A549 treated with CORT108297 at 1 μM for 4 hours (cell line): Measurements from ENCODE around the gene EBF4. TPM values are rescaled to one million over a fixed set of nuclear protein-coding genes. Genes with fewer than 3 reads are reported as not detected.

Source experiments
- total RNA-seq: library from RNA; stranded (reverse); fragments of 200-300 nt; extraction: Qiagen RNA extraction; gene quantifications from 5 replicates; pipeline ENCODE4 v1.2.3, GENCODE V29; 2022

The EBF4 gene, protein sequence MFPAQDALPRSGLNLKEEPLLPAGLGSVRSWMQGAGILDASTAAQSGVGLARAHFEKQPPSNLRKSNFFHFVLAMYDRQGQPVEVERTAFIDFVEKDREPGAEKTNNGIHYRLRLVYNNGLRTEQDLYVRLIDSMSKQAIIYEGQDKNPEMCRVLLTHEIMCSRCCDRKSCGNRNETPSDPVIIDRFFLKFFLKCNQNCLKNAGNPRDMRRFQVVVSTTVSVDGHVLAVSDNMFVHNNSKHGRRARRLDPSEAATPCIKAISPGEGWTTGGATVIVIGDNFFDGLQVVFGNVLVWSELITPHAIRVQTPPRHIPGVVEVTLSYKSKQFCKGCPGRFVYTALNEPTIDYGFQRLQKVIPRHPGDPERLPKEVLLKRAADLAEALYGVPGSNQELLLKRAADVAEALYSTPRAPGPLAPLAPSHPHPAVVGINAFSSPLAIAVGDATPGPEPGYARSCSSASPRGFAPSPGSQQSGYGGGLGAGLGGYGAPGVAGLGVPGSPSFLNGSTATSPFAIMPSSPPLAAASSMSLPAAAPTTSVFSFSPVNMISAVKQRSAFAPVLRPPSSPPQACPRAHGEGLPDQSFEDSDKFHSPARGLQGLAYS
- total RNA-seq = 2.5 to 3.9 TPM (median 3.0 TPM) in 5 replicates

DNA sequence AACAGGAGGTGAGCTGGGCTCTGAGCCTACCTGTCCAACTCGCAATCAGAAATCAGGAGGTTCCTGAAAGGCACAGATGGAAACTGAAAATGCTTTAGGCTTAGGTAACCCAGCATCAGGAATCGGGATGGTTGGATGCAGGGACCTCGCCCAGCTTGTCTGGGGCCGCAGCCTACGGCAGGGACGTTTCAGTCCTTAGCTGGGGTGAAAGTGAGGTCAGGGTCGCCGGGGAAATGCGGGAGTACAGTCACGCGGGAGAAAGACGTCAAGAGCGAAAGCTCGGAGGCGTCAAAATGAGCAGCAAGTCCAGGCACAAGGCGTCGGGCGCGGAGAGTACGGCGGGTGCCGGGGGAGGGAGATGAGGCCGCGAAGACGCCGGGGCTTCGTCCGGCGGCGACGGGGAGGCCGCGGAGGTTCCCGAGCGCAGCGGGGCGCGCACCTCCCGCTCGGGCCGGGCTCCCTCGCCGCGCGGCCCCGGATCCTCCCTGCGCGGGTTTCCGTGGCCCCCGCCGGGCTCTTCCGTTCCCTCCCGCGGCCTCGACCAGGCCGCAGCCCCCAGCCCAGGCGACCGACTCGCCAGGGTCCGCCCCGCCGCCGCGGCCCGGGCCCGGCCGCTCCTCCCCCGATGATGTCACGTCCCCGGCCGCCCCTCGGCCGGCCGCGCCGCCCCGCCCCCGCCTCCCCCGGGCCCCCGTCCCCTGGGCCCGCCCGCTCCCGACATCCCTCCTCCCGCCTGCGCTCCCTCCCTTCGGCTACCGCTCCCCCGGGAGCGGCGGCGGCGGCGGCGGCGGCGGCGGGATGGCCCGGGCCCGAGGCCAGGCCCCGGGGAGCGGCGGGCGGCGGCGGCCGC is at the start of gene EBF4:
Gene EBF4, plus strand, starts transcription at position 745 of the 850 bp plus-strand sequence. CDS start 866 bp downstream, outside the sequence.

DNA sequence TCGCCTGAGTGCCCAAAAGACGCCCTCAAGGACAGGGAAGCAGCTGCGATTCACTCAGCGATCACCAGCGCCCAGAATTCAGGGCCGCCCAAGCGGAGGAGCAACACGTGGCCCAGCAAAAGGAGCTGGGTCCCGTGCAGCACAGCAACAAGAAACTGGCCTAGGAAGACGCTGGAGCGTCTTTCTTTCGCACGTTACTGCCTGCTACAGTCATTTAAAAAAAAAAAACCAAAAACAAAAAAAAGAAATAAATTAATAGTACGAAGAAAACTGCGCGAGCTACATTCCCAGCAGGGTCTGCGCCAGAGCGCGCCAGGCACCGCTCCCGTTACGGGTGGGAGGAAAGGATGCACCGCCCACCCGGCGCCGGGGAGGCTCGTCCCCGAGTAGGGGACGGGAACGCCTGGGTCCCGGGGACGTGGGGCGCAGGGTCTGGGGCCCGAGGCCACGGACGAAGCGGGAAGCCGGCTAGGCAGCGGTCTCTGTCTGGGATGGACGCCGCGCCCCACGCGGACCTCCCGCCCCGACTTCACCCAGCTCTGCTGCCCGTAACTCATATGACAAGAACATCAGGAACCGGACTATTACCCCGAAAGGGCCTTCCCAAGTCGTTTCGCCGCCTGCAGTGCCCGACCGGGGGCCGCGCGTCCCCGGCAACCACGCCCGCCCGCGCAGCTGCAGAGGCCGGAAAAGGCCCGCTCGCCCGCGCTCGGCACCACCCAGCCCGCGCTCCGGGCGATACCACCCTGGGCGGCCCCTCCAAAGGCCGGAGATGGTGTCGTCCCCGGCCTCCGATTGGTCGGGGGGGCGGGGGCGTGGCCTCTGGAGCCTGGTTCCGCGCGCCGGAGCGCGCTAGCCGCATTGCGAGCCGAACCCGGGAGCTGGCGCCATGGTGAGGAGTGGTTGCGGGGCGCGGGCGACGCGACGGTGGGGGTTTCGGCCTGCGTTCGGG is 40.5 kb upstream of the EBF4 start, which contains the start of gene NOP56:
Gene NOP56, plus strand, starts transcription at position 861 of the 952 bp plus-strand sequence. Its CDS starts 29 bp downstream, at position 890.

DNA sequence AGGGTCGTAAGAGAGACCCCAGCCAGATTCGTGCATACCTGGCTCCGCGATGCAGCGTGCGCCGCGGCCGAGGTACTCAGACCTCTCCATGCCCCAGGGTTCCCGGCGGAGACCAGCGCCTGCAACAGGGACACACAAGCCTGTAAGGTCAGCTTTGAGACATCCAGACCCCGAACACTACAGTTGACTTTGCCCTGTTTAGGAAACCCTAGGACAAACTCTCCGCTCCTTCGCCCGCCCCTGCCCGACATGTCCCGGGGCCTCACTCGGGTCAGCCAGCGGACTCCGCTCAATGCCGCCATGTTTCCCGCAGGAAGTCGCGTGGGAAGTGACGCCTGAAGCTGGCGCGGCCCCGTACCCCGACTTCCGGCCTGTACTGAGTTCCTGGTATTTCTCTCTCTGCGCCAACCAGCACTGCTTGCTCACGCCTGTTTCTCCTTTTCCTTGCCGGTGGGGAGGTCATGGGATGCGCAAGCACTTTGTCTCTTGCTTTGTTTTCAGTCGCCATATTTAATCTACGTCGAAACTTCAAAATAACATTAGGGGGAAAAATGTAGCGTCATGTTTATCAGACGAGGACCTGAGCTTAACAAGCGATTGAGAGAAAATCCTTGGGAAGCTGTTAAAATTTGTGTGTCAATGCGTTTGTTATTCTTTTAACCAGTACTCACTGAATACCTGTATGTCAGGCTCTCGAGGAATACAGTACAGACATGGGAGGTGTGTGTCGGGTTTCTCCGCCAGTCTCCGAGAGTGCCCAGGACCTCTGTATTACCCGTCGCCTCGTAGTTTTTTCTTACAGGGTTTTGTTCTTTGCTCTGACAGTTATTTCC is 28.5 kb upstream of the EBF4 start, which contains the start of gene IDH3B:
Gene IDH3B, minus strand, starts transcription at position 330 of the 833 bp plus-strand sequence. Its CDS starts 28 bp downstream, at position 302.

DNA sequence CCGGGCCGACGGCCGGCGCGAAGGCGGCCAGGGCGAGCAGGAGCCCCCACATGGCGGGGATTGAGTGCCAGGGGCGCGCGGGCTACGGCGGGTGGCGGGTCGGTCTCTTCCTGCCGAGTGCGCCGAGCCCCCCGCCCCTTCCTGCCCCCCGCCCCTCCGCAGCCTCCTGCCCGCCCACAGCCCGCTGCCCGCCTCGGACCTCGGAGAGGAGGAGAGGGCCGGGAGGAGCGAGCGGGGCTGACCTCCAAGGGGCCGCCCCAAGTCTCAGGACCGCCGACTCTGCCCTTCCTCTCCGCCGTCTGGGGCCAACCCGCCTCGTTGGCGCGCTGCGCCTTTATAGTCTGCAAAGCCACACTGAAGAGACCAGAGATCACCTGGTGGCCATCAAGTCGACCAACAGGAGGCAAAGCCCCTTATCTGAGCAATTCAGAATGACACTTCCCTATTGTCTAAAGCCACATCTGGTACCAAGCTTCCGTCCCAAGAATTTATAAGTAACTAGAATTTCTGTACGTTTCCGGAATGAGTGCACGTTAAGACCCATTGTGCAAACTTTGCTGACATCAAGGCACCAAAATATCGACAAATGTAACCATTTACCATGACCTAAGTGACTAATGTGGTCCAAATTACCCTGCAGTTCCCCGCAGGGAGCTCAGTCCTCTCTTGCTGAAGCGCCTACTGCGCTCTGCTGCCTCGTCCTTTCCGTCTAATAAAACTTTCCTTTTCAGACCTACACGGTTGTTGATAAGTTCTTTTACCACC is 108.1 kb downstream of the EBF4 start, which contains the start of gene CPXM1:
Gene CPXM1, minus strand, starts transcription at position 107 of the 765 bp plus-strand sequence. Its CDS starts 55 bp downstream, at position 52.

Other genes starting within 250 kb of the EBF4 start
- 858 to 1,120 TPM (median 1,025 TPM) in 5 replicates for gene SNRPB, start 222.0 kb upstream of the EBF4 start, total RNA-seq
- 11.8 to 16.5 TPM (median 13.0 TPM) in 5 replicates for gene ZNF343, start 183.9 kb upstream of the EBF4 start, total RNA-seq
- not detected in 5 replicates for gene TMC2, start 156.2 kb upstream of the EBF4 start, total RNA-seq
- gene NOP56, start 40.1 kb upstream of the EBF4 start, total RNA-seq = 565 to 652 TPM (median 610 TPM) in 5 replicates
- gene IDH3B, start 28.6 kb upstream of the EBF4 start, total RNA-seq = 126 to 138 TPM (median 135 TPM) in 5 replicates
- 0.02 TPM in 1 of 5 replicates, not detected in the others for gene CPXM1, start 107.8 kb downstream of the EBF4 start, total RNA-seq
- 0.28 to 0.44 TPM (median 0.38 TPM) in 4 of 5 replicates, not detected in the other for gene C20orf141, start 122.2 kb downstream of the EBF4 start, total RNA-seq
- gene TMEM239, start 123.6 kb downstream of the EBF4 start, total RNA-seq = not detected in 5 replicates
- 18.7 to 33.4 TPM (median 30.2 TPM) in 5 replicates for gene PCED1A, start 147.9 kb downstream of the EBF4 start, total RNA-seq
- gene VPS16, start 148.0 kb downstream of the EBF4 start, total RNA-seq = 23.5 to 36.6 TPM (median 32.9 TPM) in 5 replicates
- 30.7 to 38.2 TPM (median 37.8 TPM) in 5 replicates for gene PTPRA, start 180.7 kb downstream of the EBF4 start, total RNA-seq